SK-N-SH (cell line): ENCODE measurements around the gene DIAPH2. TPM values are rescaled to one million over a fixed set of nuclear protein-coding genes. Genes with fewer than 3 reads are reported as not detected.

Source experiments
- CTCF ChIA-PET: fragments of 300-600, 350-600 bp; formaldehyde crosslinking; extraction: SDS; loops from one replicate; lab custom pipeline; 2021; lab: Yijun Ruan, JAX
- POLR2A ChIA-PET: fragments of 350-600 bp; sonication (Branson Sonifier 250); formaldehyde crosslinking; extraction: SDS; loops from one replicate; lab custom pipeline; 2020; ENCODE audit warnings: antibody characterized with exemption, inconsistent platforms; lab: Yijun Ruan, JAX
- DNase-seq: peaks from one replicate; pipeline ENCODE4 v3.0.0; 2012
- H2AFZ ChIP-seq: fragments of 200-600 bp; sonication (generic); 2 replicates; pipeline ENCODE4 v1.8.1; 2016; ENCODE audit warnings: antibody characterized with exemption, mild to moderate bottlenecking, low read depth
- H3F3A ChIP-seq: fragments of 200-600 bp; sonication (generic); replicated peaks from 2 replicates; pipeline ENCODE3; 2016; ENCODE audit warnings: antibody characterized with exemption, mild to moderate bottlenecking; ENCODE audit not compliant: insufficient read depth
- H3K27ac ChIP-seq, 2 experiments: fragments of 200-500 bp in 1 of 2; fragments of 200-600 bp in 1 of 2; sonication (Bioruptor generic) in 1 of 2; sonication (generic), shearing (Covaris generic) in 1 of 2; 2 replicates each; pipeline versions ENCODE4 v1.5.1 to v1.6.1; 2014 to 2016; ENCODE audit warnings: low read depth in 2 of 2, inconsistent platforms in 1 of 2, low read length in 1 of 2, mild to moderate bottlenecking in 1 of 2, mixed read lengths in 1 of 2
- H3K27me3 ChIP-seq: fragments of 200-600 bp; sonication (generic), shearing (Covaris generic); 2 replicates; pipeline ENCODE4 v1.6.1; 2016; ENCODE audit warnings: mixed run types; ENCODE audit not compliant: insufficient read depth
- H3K36me3 ChIP-seq, 2 experiments: fragments of 200-500 bp in 1 of 2; fragments of 200-600 bp in 1 of 2; sonication (Bioruptor generic) in 1 of 2; sonication (generic) in 1 of 2; replicated peaks in 1 of 2; 2 replicates each; pipeline versions ENCODE3 to v1.5.1; 2014 to 2016; ENCODE audit warnings: low read length in 1 of 2, mild to moderate bottlenecking in 1 of 2; ENCODE audit not compliant: insufficient read depth in 2 of 2, control insufficient read depth in 1 of 2
- H3K4me1 ChIP-seq, 2 experiments: fragments of 200-500 bp in 1 of 2; fragments of 200-600 bp in 1 of 2; sonication (Bioruptor generic) in 1 of 2; sonication (generic), shearing (Covaris generic) in 1 of 2; 2 replicates each; pipeline versions ENCODE4 v1.5.1 to v1.6.1; 2014 to 2016; ENCODE audit warnings: low read depth in 1 of 2, low read length in 1 of 2, mixed run types in 1 of 2; ENCODE audit not compliant: insufficient read depth in 2 of 2, control insufficient read depth in 1 of 2
- H3K4me2 ChIP-seq: fragments of 200-600 bp; sonication (generic), shearing (Covaris generic); 2 replicates; pipeline ENCODE4 v1.6.1; 2017; ENCODE audit warnings: mixed run types
- H3K4me3 ChIP-seq, 2 experiments: fragments of 200-500 bp in 1 of 2; fragments of 200-600 bp in 1 of 2; sonication (Bioruptor generic) in 1 of 2; sonication (generic), shearing (Covaris generic) in 1 of 2; 2 replicates each; pipeline versions ENCODE4 v1.5.1 to v1.8.1; 2014 to 2016; ENCODE audit warnings: low read depth in 2 of 2, inconsistent platforms in 1 of 2, low read length in 1 of 2, mild to moderate bottlenecking in 1 of 2, mixed read lengths in 1 of 2, moderate library complexity in 1 of 2
- H3K79me2 ChIP-seq: fragments of 200-600 bp; sonication (generic); 2 replicates; pipeline ENCODE4 v1.8.1; 2017; ENCODE audit warnings: mild to moderate bottlenecking; ENCODE audit not compliant: insufficient read depth
- H3K9ac ChIP-seq: fragments of 200-600 bp; sonication (generic); 2 replicates; pipeline ENCODE4 v1.6.1; 2017; ENCODE audit warnings: mixed run types
- H3K9me2 ChIP-seq: fragments of 200-600 bp; sonication (generic); 2 replicates; pipeline ENCODE4 v1.6.1; 2017; ENCODE audit warnings: mixed run types
- H3K9me3 ChIP-seq: fragments of 200-600 bp; sonication (generic); 2 replicates; pipeline ENCODE4 v1.6.1; 2017; ENCODE audit warnings: mixed run types, mild to moderate bottlenecking, moderate library complexity
- H4K20me1 ChIP-seq: fragments of 200-600 bp; sonication (generic); 2 replicates; pipeline ENCODE4 v1.6.1; 2017; ENCODE audit warnings: mild to moderate bottlenecking, mixed run types; ENCODE audit not compliant: insufficient read depth
- CHD2 ChIP-seq: fragments of 150-350 bp; IDR thresholded peaks from 2 replicates; pipeline ENCODE4 v1.6.1; 2018; ENCODE audit warnings: low read length; ENCODE audit not compliant: partially characterized antibody
- ELF1 ChIP-seq: IDR thresholded peaks from 2 replicates; pipeline ENCODE4 v1.4.0; 2012
- EP300 ChIP-seq, 2 experiments: IDR thresholded peaks; 2 replicates each; pipeline versions ENCODE4 v1.4.0 to v1.6.1; 2012; ENCODE audit warnings: borderline replicate concordance in 1 of 2, low read depth in 1 of 2, low read length in 1 of 2
- EZH2phosphoT487 ChIP-seq: fragments of 200-600 bp; sonication (generic); IDR thresholded peaks from 2 replicates; pipeline ENCODE4 v1.6.1; 2017; ENCODE audit warnings: low read depth, mixed run types, mild to moderate bottlenecking, antibody characterized with exemption, moderate library complexity, borderline replicate concordance
- FOSL2 ChIP-seq: IDR thresholded peaks from 2 replicates; pipeline ENCODE4 v1.4.0; 2012; ENCODE audit warnings: low read depth, mild to moderate bottlenecking, moderate library complexity, borderline replicate concordance
- FOXM1 ChIP-seq: IDR thresholded peaks from 2 replicates; pipeline ENCODE4 v1.4.0; 2012; ENCODE audit warnings: low read depth, mild to moderate bottlenecking
- GABPA ChIP-seq: IDR thresholded peaks from 2 replicates; pipeline ENCODE4 v1.4.0; 2012; ENCODE audit warnings: low read depth, mild to moderate bottlenecking
- GATA2 ChIP-seq: sonication (generic); formaldehyde crosslinking; IDR thresholded peaks from 2 replicates; pipeline ENCODE4 v1.5.0; 2020; ENCODE audit warnings: mild to moderate bottlenecking, missing genetic modification reagents
- IRF3 ChIP-seq: fragments of 150-350 bp; IDR thresholded peaks from 2 replicates; pipeline ENCODE4 v1.6.1; 2016; ENCODE audit warnings: mild to moderate bottlenecking, low read depth, low read length
- JUND ChIP-seq: IDR thresholded peaks from 2 replicates; pipeline ENCODE4 v1.4.0; 2012
- POLR2AphosphoS5 ChIP-seq: IDR thresholded peaks from 2 replicates; pipeline ENCODE4 v1.6.1; 2012; ENCODE audit warnings: low read depth, low read length
- RAD21 ChIP-seq: IDR thresholded peaks from 2 replicates; pipeline ENCODE4 v1.6.1; 2012; ENCODE audit warnings: mild to moderate bottlenecking, low read length
- RCOR1 ChIP-seq: fragments of 150-350 bp; IDR thresholded peaks from 2 replicates; pipeline ENCODE4 v1.6.1; 2017; ENCODE audit warnings: antibody characterized with exemption, low read length
- RFX5 ChIP-seq: IDR thresholded peaks from 2 replicates; pipeline ENCODE4 v1.6.1; 2012; ENCODE audit warnings: mild to moderate bottlenecking, improper control_type of control experiment, low read length
- SIN3A ChIP-seq: IDR thresholded peaks from 2 replicates; pipeline ENCODE4 v1.6.1; 2012; ENCODE audit warnings: low read depth, mild to moderate bottlenecking, low read length, moderate library complexity, borderline replicate concordance
- SMC3 ChIP-seq: IDR thresholded peaks from 2 replicates; pipeline ENCODE4 v1.6.1; 2012; ENCODE audit warnings: low read depth, low read length, improper control_type of control experiment
- TCF12 ChIP-seq: IDR thresholded peaks from 2 replicates; pipeline ENCODE4 v1.4.0; 2012
- TEAD4 ChIP-seq: IDR thresholded peaks from 2 replicates; pipeline ENCODE4 v1.4.0; 2012; ENCODE audit warnings: mild to moderate bottlenecking, borderline replicate concordance; ENCODE audit not compliant: insufficient read depth
- USF1 ChIP-seq: IDR thresholded peaks from 2 replicates; pipeline ENCODE4 v1.4.0; 2012; ENCODE audit warnings: low read depth, borderline replicate concordance
- ZBTB33 ChIP-seq: IDR thresholded peaks from 2 replicates; pipeline ENCODE4 v1.4.0; 2012; ENCODE audit warnings: low read depth, borderline replicate concordance
- WGBS: methylation state at CpG from one replicate; pipeline ENCODE4 v1.1.6; 2017; ENCODE audit warnings: low lambda C conversion rate; 5-methylcytosine and 5-hydroxymethylcytosine counted together
- polyA plus RNA-seq, 3 experiments: library from polyadenylated mRNA; depleted of rRNA; stranded (reverse); fragments of >200 nt; gene quantifications; 2 replicates each; pipeline ENCODE4 v1.2.3, GENCODE V29; 2012
- TF ChIP-seq, protein P1 (sequence below): IDR thresholded peaks from 2 replicates; pipeline ENCODE4 v1.6.1; 2012; ENCODE audit warnings: mild to moderate bottlenecking, low read depth, low read length, moderate library complexity

DIAPH2 gene
- polyA plus RNA-seq, 1 of the 3 experiments (the other 2 are of a cell fraction) = 1.1 TPM

DNA sequence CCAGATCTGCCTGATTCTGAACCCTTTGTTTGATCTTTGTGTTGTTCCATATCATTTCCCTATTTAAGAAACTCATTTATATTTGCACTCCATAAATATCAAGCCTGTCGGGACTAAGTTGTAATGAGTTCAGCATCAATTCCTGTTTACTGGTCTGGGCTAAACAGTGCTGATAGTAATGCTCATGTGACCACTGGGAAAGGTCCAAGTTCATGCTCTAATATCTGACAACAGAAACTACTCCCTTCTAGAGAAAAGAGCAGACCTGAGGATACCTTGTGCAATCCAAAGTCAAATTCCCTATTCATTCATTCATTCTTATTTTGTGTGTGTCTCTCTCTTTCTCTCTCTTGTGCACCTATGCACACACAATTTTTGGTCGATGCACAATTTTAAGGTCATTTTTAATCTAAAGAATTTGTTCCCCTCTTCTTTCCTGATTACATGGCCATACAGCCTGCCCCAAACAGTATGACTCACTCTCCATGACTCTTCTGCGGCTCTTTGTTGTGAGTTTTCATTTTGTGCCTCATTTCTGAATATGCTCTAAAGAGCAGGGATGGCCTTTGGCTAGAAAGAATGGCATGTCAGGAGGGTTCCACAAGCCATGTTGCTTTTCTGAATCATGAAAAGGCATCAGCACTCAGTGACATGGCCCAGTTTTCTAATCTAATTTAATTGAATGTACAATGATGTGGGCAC lies 863.4 kb downstream of the DIAPH2 start:
- H3K4me2 ChIP-seq = no peak overlapping the region
- H3K9me3 ChIP-seq = no peaks in the 10 kb centered on the region
- DNase-seq = peak; percentile 2
- no peak overlapping the region for H2AFZ ChIP-seq
- no peaks in the 10 kb centered on the region for H3K4me1 ChIP-seq
- H3K79me2 ChIP-seq = no peaks in the 10 kb centered on the region
- WGBS = 30% methylated on average over 3 of the region's 3 CpGs
- no peaks in the 10 kb centered on the region for H4K20me1 ChIP-seq
- TF ChIP-seq TCF12 (no peak), FOSL2 (peak; percentile 15; the same call in 1 of the 2 replicates)
- H3K4me3 ChIP-seq = no peak overlapping the region
- no peaks in the 10 kb centered on the region for H3F3A ChIP-seq
- ChIA-PET CTCF (no interaction called here), POLR2A (no interaction called here)
- H3K36me3 ChIP-seq = no peaks in the 10 kb centered on the region
- H3K9ac ChIP-seq = no peak overlapping the region
- H3K27me3 ChIP-seq = no peaks in the 10 kb centered on the region
- no peaks in the 10 kb centered on the region for H3K9me2 ChIP-seq
- no peak overlapping the region for H3K27ac ChIP-seq

- 61% methylated on average over 3 of the region's 3 CpGs for WGBS
These were observed 867.2 kb downstream of the DIAPH2 start for GRCh38 chrX:97551821-97552220.

More at GRCh38 chrX:97551821-97552220, 867.2 kb downstream of the DIAPH2 start:
- no peaks in the 10 kb centered on the region for H3K36me3 ChIP-seq
- H3K4me3 ChIP-seq = no peak overlapping the region
- H3K4me1 ChIP-seq = no peaks in the 10 kb centered on the region
- H4K20me1 ChIP-seq = no peaks in the 10 kb centered on the region
- no peaks in the 10 kb centered on the region for H3K79me2 ChIP-seq
- H3K4me2 ChIP-seq = no peak overlapping the region
- TF ChIP-seq CHD2 (no peak), FOXM1 (no peak), USF1 (no peak), JUND (no peak), IRF3 (no peak), GABPA (no peak), EP300 (IDR thresholded peaks at IDR 0.05; ENCODE audit: borderline replicate concordance in 1 of 2, low read depth in 1 of 2, low read length in 1 of 2) (no peak), EZH2phosphoT487 (no peak), RCOR1 (no peak), GATA2 (no peak), ELF1 (no peak), SIN3A (no peak), ZBTB33 (no peak), POLR2AphosphoS5 (no peak), TEAD4 (no peak), FOSL2 (no peak), SMC3 (no peak), RAD21 (no peak), RFX5 (no peak)
- TF ChIP-seq, protein P1, sequence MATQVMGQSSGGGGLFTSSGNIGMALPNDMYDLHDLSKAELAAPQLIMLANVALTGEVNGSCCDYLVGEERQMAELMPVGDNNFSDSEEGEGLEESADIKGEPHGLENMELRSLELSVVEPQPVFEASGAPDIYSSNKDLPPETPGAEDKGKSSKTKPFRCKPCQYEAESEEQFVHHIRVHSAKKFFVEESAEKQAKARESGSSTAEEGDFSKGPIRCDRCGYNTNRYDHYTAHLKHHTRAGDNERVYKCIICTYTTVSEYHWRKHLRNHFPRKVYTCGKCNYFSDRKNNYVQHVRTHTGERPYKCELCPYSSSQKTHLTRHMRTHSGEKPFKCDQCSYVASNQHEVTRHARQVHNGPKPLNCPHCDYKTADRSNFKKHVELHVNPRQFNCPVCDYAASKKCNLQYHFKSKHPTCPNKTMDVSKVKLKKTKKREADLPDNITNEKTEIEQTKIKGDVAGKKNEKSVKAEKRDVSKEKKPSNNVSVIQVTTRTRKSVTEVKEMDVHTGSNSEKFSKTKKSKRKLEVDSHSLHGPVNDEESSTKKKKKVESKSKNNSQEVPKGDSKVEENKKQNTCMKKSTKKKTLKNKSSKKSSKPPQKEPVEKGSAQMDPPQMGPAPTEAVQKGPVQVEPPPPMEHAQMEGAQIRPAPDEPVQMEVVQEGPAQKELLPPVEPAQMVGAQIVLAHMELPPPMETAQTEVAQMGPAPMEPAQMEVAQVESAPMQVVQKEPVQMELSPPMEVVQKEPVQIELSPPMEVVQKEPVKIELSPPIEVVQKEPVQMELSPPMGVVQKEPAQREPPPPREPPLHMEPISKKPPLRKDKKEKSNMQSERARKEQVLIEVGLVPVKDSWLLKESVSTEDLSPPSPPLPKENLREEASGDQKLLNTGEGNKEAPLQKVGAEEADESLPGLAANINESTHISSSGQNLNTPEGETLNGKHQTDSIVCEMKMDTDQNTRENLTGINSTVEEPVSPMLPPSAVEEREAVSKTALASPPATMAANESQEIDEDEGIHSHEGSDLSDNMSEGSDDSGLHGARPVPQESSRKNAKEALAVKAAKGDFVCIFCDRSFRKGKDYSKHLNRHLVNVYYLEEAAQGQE = no peak
- TF ChIP-seq, all 33 proteins: peak for 0
- Histone ChIP-seq H2AFZ (no peak overlapping the region), H3K9ac (no peak overlapping the region), H3K27ac (no peak overlapping the region), H3F3A (no peaks in the 10 kb centered on the region), H3K9me3 (no peaks in the 10 kb centered on the region), H3K27me3 (no peaks in the 10 kb centered on the region), H3K9me2 (no peaks in the 10 kb centered on the region)
- ChIA-PET POLR2A (no interaction called here), CTCF (no interaction called here)
- no peak for DNase-seq
